Dendritic cell treated with granulocyte-macrophage colony-stimulating factor and Interleukin-4, amounts not matched to agents 40 ng/mL and 50 ng/mL, for 4 days (primary cell): ENCODE data around the gene KLHL30.

ENCODE experiments used
- H3K27ac Mint-ChIP-seq: one replicate; pipeline ENCODE4 v1.8.0; 2022; ENCODE audit warnings: mild to moderate bottlenecking, mixed read lengths
- H3K27me3 Mint-ChIP-seq: one replicate; pipeline ENCODE4 v1.8.0; 2022; ENCODE audit warnings: mild to moderate bottlenecking, mixed read lengths
- H3K36me3 Mint-ChIP-seq: one replicate; pipeline ENCODE4 v1.8.0; 2022; ENCODE audit warnings: low read depth, mixed read lengths
- H3K4me1 Mint-ChIP-seq: one replicate; pipeline ENCODE4 v1.8.0; 2022; ENCODE audit warnings: low read depth, mixed read lengths
- H3K4me3 Mint-ChIP-seq: one replicate; pipeline ENCODE4 v1.8.0; 2022; ENCODE audit warnings: mild to moderate bottlenecking, moderate library complexity, mixed read lengths
- H3K9me3 Mint-ChIP-seq: one replicate; pipeline ENCODE4 v1.8.0; 2022; ENCODE audit warnings: mixed read lengths
- intact Hi-C: fragments of 100-400 bp; cut with micrococcal nuclease; formaldehyde crosslinking; loops from one replicate; pipeline ENCODE4 v1.15.0; 2022

The KLHL30 gene

GRCh38 chr2:238138331-238139195 is at the start of gene KLHL30:
TSS of gene KLHL30 (plus strand) at chr2:238138668. CDS start at chr2:238140755, 2,087 bp downstream.
- peak within 1 kb of the TSS; percentile 30 for H3K27ac Mint-ChIP-seq
- no peaks in the 10 kb centered on the region for H3K9me3 Mint-ChIP-seq
- H3K4me1 Mint-ChIP-seq: peaks cover 69% of the 10 kb centered on the region
- H3K36me3 Mint-ChIP-seq: no peaks in the 10 kb centered on the region
- H3K27me3 Mint-ChIP-seq: no peaks in the 10 kb centered on the region
- intact Hi-C loops: no loop called here
- no peak within 1 kb of the TSS for H3K4me3 Mint-ChIP-seq

- Mint-ChIP-seq H3K4me1 (peaks cover 41% of the 10 kb centered on the region), H3K36me3 (peaks cover 43% of the 10 kb centered on the region), H3K4me3 (no peak overlapping the region), H3K27ac (no peak overlapping the region), H3K9me3 (no peaks in the 10 kb centered on the region), H3K27me3 (no peaks in the 10 kb centered on the region)
- intact Hi-C loops: no loop called here
These were observed 47.6 kb upstream of the KLHL30 start for GRCh38 chr2:238090887-238091286.

- intact Hi-C loops: no loop called here
- Mint-ChIP-seq H3K27ac (no peak overlapping the region), H3K4me3 (no peak overlapping the region), H3K9me3 (no peaks in the 10 kb centered on the region), H3K27me3 (no peaks in the 10 kb centered on the region), H3K4me1 (peaks cover 35% of the 10 kb centered on the region), H3K36me3 (peaks cover 48% of the 10 kb centered on the region)
These were observed 46.9 kb upstream of the KLHL30 start for GRCh38 chr2:238091436-238092060.

- no peak overlapping the region for H3K4me3 Mint-ChIP-seq
- H3K27ac Mint-ChIP-seq: peak overlapping the region; percentile 35
- peaks cover 50% of the 10 kb centered on the region for H3K36me3 Mint-ChIP-seq
- intact Hi-C loops: no loop called here
- H3K4me1 Mint-ChIP-seq: peaks cover 31% of the 10 kb centered on the region
- H3K9me3 Mint-ChIP-seq: no peaks in the 10 kb centered on the region
- H3K27me3 Mint-ChIP-seq: no peaks in the 10 kb centered on the region
These were observed 45.9 kb upstream of the KLHL30 start for GRCh38 chr2:238092486-238093035.

GRCh38 chr2:238093181-238094140 is 45.0 kb upstream of the KLHL30 start:
- Mint-ChIP-seq H3K36me3 (peaks cover 50% of the 10 kb centered on the region), H3K4me1 (peaks cover 31% of the 10 kb centered on the region), H3K27me3 (no peaks in the 10 kb centered on the region), H3K27ac (peak overlapping the region; percentile 35), H3K4me3 (no peak overlapping the region), H3K9me3 (no peaks in the 10 kb centered on the region)
- intact Hi-C loops: no loop called here

GRCh38 chr2:238094438-238095022 is 43.9 kb upstream of the KLHL30 start:
- Mint-ChIP-seq H3K9me3 (no peaks in the 10 kb centered on the region), H3K27ac (no peak overlapping the region), H3K4me1 (peaks cover 32% of the 10 kb centered on the region), H3K4me3 (no peak overlapping the region), H3K36me3 (peaks cover 50% of the 10 kb centered on the region), H3K27me3 (no peaks in the 10 kb centered on the region)
- intact Hi-C loops: no loop called here

- Mint-ChIP-seq H3K36me3 (peaks cover 50% of the 10 kb centered on the region), H3K9me3 (no peaks in the 10 kb centered on the region), H3K27me3 (no peaks in the 10 kb centered on the region), H3K4me3 (no peak overlapping the region), H3K4me1 (peaks cover 36% of the 10 kb centered on the region), H3K27ac (no peak overlapping the region)
- intact Hi-C loops: no loop called here
These were observed 43.3 kb upstream of the KLHL30 start for GRCh38 chr2:238095143-238095542.

- H3K27me3 Mint-ChIP-seq: no peaks in the 10 kb centered on the region
- H3K36me3 Mint-ChIP-seq: peaks cover 40% of the 10 kb centered on the region
- H3K4me1 Mint-ChIP-seq: peaks cover 46% of the 10 kb centered on the region
- H3K4me3 Mint-ChIP-seq: no peak overlapping the region
- intact Hi-C loops: no loop called here
- peak overlapping the region; percentile 97 for H3K27ac Mint-ChIP-seq
- no peaks in the 10 kb centered on the region for H3K9me3 Mint-ChIP-seq
These were observed 42.0 kb upstream of the KLHL30 start for GRCh38 chr2:238096311-238097011.

- intact Hi-C loops: no loop called here
- H3K4me1 Mint-ChIP-seq: peaks cover 55% of the 10 kb centered on the region
- H3K9me3 Mint-ChIP-seq: no peaks in the 10 kb centered on the region
- H3K27ac Mint-ChIP-seq: peak overlapping the region; percentile 97
- no peak overlapping the region for H3K4me3 Mint-ChIP-seq
- peaks cover 31% of the 10 kb centered on the region for H3K36me3 Mint-ChIP-seq
- no peaks in the 10 kb centered on the region for H3K27me3 Mint-ChIP-seq
These were observed 41.1 kb upstream of the KLHL30 start for GRCh38 chr2:238097201-238097987.

- H3K27me3 Mint-ChIP-seq: no peaks in the 10 kb centered on the region
- intact Hi-C loops: no loop called here
- peak overlapping the region; percentile 97 for H3K27ac Mint-ChIP-seq
- H3K4me1 Mint-ChIP-seq: peaks cover 55% of the 10 kb centered on the region
- H3K9me3 Mint-ChIP-seq: no peaks in the 10 kb centered on the region
- peaks cover 22% of the 10 kb centered on the region for H3K36me3 Mint-ChIP-seq
- H3K4me3 Mint-ChIP-seq: peak overlapping the region; percentile 28
These were observed 40.2 kb upstream of the KLHL30 start for GRCh38 chr2:238097988-238098871.

- H3K4me1 Mint-ChIP-seq: peaks cover 57% of the 10 kb centered on the region
- no peaks in the 10 kb centered on the region for H3K9me3 Mint-ChIP-seq
- H3K27me3 Mint-ChIP-seq: no peaks in the 10 kb centered on the region
- peaks cover 22% of the 10 kb centered on the region for H3K36me3 Mint-ChIP-seq
- intact Hi-C loops: no loop called here
- peak overlapping the region; percentile 28 for H3K4me3 Mint-ChIP-seq
- H3K27ac Mint-ChIP-seq: peak overlapping the region; percentile 97
These were observed 39.4 kb upstream of the KLHL30 start for GRCh38 chr2:238098901-238099713.
